Lower lobe of right lung (tissue), 2 donors: ENCODE data around the gene CLEC2D. TPM values are rescaled to one million over a fixed set of nuclear protein-coding genes. Genes with fewer than 3 reads are reported as not detected.
"Not testable (repeated sequence)": the region's sequence is repeated elsewhere in the genome, so short reads cannot be mapped to it uniquely, and the experiment has no call there.

Source experiments
- ATAC-seq, 2 donors: fragments of 200-7000 bp; cut with Tn5 transposase; one replicate each; pipeline ENCODE4 v1.9.1; 2020 to 2022; ENCODE audit warnings: mild to moderate bottlenecking in 2 of 2, moderate library complexity in 2 of 2
- DNase-seq: peaks from one replicate; pipeline ENCODE4 v3.0.0-alpha.2; 2020
- H3K27ac ChIP-seq: fragments of 200-600 bp; one replicate; pipeline ENCODE4 v1.8.0; 2022
- H3K27me3 ChIP-seq: fragments of 200-600 bp; one replicate; pipeline ENCODE4 v1.8.0; 2022; ENCODE audit warnings: low read depth
- H3K36me3 ChIP-seq: fragments of 200-600 bp; one replicate; pipeline ENCODE4 v1.8.0; 2022; ENCODE audit warnings: mild to moderate bottlenecking
- H3K4me1 ChIP-seq: fragments of 200-600 bp; one replicate; pipeline ENCODE4 v1.8.0; 2022
- H3K4me3 ChIP-seq: fragments of 200-600 bp; one replicate; pipeline ENCODE4 v1.8.0; 2022; ENCODE audit warnings: mild to moderate bottlenecking
- H3K9me3 ChIP-seq: fragments of 200-600 bp; one replicate; pipeline ENCODE4 v1.8.0; 2022
- intact Hi-C: fragments of 100-400 bp; cut with DNase I; formaldehyde crosslinking; loops from one replicate; pipeline ENCODE4 v1.11.0; 2022
- total RNA-seq: library from RNA; stranded (reverse); fragmentation: NEBNext Ultra II Directional; extraction: Animal tissue kit (Norgen Biotek cat#: 25700); gene quantifications from one replicate; pipeline ENCODE4 v1.2.1, GENCODE V29; 2021
- TF ChIP-seq, protein P1 (sequence below): fragments of 200-600 bp; IDR thresholded peaks from one replicate; pipeline ENCODE4 v1.8.0; 2022; ENCODE audit warnings: antibody characterized with exemption, mild to moderate bottlenecking
- donor health status: DM: no; HTN: yes; CAD: no; lungs with severe emphysema.

CLEC2D gene
- total RNA-seq, 1 donor from 2014 or later: 13.9 TPM

DNA sequence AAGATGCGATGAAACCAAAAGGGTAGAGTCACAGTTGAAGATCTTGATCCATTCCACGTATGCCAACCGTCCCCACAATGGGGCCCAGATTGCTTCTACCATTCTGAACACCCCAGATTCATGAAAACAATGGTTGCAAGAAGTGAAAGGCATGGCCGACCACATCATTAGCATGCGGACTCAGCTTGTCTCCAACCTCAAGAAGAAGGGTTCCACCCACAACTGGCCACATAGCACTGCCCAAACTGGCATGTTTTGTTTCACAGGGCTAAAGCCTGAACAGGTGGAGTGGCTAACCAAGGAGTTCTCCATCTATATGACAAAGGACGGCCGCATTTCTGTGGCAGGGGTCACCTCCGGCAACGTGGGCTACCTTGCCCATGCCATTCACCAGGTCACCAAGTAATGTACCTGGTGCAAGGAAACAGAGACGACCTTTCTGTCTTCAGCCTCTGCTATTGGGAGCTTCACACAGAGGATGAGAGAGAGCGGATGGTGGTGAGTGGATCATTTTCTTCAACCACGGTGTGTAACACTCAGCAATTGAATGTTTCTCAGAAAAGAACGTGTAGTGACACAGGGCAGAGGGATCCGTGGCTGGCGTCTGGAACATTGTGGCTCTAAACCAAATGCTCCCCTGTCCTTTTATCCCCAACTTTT, 26.8 kb upstream of the CLEC2D start:
- Histone ChIP-seq H3K27me3 (no peaks in the 10 kb centered on the region), H3K4me1 (peaks cover 13% of the 10 kb centered on the region), H3K27ac (no peak overlapping the region), H3K36me3 (no peaks in the 10 kb centered on the region), H3K4me3 (no peak overlapping the region), H3K9me3 (no peaks in the 10 kb centered on the region)
- ATAC-seq: no peak
- DNase-seq: no peak
- TF ChIP-seq, protein P1, sequence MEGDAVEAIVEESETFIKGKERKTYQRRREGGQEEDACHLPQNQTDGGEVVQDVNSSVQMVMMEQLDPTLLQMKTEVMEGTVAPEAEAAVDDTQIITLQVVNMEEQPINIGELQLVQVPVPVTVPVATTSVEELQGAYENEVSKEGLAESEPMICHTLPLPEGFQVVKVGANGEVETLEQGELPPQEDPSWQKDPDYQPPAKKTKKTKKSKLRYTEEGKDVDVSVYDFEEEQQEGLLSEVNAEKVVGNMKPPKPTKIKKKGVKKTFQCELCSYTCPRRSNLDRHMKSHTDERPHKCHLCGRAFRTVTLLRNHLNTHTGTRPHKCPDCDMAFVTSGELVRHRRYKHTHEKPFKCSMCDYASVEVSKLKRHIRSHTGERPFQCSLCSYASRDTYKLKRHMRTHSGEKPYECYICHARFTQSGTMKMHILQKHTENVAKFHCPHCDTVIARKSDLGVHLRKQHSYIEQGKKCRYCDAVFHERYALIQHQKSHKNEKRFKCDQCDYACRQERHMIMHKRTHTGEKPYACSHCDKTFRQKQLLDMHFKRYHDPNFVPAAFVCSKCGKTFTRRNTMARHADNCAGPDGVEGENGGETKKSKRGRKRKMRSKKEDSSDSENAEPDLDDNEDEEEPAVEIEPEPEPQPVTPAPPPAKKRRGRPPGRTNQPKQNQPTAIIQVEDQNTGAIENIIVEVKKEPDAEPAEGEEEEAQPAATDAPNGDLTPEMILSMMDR: no peak
- intact Hi-C loops: no loop called here

- Histone ChIP-seq H3K9me3 (no peaks in the 10 kb centered on the region), H3K27ac (no peak overlapping the region), H3K4me1 (peaks cover 13% of the 10 kb centered on the region), H3K4me3 (no peak overlapping the region), H3K27me3 (no peaks in the 10 kb centered on the region), H3K36me3 (no peaks in the 10 kb centered on the region)
- intact Hi-C loops: no loop called here
- DNase-seq (no peak), ATAC-seq (no peak)
- TF ChIP-seq, protein P1: no peak
These were observed 26.2 kb upstream of the CLEC2D start for GRCh38 chr12:9643266-9643660.

DNA sequence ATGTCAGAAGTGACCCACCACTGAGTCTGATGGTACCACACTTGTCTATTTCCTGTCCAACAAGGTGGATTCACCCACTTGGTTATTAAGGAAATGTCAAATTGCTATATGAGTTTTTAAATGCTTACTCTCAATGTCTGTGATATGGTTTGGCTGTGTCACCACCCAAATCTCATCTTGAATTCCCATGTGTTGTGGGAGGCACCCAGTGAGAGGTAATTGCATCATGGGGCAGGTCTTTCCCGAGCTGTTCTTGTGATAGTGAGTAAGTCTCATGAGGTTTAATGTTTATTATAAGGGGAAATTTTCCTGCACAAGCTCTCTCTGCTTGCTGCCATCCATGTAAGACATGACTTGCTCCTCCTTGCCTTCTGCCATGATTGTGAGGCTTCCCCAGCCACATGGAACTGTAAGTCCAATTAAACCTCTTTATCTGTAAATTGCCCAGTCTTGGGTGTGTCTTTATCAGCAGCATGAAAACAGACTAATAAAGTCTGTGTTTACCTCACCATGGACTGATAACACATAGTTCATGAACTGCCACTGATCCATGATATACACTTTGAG, 24.4 kb upstream of the CLEC2D start:
- ATAC-seq, H3K27me3 ChIP-seq: not testable (repeated sequence)

DNA sequence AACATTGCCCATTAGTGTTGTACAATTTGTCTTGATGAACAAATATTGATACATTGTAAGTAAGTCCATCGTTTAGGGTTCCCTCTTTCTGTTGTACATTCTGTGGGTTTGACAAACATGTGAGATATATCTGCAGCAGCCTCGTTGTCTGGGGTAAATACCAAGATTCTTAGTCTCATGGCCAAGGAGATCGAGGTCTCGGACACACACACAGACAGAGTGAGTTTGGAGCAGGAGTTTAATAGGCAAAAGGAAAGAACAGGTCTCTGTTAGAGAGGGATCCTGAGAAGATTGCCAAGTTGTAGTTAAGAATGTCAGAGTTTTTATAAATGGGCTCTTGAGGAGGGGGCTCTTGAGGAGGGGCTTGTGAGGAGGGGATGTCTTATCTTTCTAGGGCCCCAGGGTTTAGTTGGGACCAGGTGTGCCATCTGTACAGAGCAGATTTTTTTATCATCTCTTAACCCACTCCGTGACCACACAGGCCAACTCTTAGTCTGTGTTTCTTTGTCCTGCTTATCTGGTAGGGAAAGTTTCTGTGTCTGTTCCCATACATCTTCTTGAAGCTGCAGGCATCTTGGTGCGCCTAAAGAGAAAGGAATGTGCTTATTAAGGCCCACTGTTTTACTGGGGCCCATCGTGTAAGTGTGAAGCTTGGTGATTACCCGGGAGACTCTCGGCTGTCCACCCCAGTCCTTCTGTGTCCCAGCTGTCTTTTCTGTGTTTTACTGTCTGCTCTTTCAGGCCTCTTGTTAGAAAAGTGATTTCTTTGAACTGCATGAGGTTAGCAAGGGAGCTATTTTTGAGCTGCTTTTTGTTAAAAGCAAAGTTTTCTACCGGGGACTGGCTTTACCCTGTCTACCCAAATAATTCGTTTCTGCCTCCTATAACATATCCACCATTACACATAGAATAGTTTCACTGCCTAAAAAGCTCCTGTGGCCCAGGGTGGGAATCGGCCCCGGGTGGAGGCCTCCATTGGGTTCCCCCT, 22.4 kb upstream of the CLEC2D start:
- H3K27me3 ChIP-seq: no peaks in the 10 kb centered on the region
- TF ChIP-seq, protein P1: no peak
- no peaks in the 10 kb centered on the region for H3K9me3 ChIP-seq
- intact Hi-C loops: no loop called here
- peak overlapping the region; percentile 69 for H3K4me3 ChIP-seq
- H3K36me3 ChIP-seq: no peaks in the 10 kb centered on the region
- DNase-seq (no peak), ATAC-seq (peak in 1 of 2 donors; percentile 1)
- H3K4me1 ChIP-seq: peaks cover 25% of the 10 kb centered on the region
- H3K27ac ChIP-seq: peak overlapping the region; percentile 93

More for the DNA sequence above, 24.4 kb upstream of the CLEC2D start:
- intact Hi-C loops, H3K27ac ChIP-seq, H3K36me3 ChIP-seq, H3K9me3 ChIP-seq, DNase-seq, H3K4me1 ChIP-seq, H3K4me3 ChIP-seq: not testable (repeated sequence)

DNA sequence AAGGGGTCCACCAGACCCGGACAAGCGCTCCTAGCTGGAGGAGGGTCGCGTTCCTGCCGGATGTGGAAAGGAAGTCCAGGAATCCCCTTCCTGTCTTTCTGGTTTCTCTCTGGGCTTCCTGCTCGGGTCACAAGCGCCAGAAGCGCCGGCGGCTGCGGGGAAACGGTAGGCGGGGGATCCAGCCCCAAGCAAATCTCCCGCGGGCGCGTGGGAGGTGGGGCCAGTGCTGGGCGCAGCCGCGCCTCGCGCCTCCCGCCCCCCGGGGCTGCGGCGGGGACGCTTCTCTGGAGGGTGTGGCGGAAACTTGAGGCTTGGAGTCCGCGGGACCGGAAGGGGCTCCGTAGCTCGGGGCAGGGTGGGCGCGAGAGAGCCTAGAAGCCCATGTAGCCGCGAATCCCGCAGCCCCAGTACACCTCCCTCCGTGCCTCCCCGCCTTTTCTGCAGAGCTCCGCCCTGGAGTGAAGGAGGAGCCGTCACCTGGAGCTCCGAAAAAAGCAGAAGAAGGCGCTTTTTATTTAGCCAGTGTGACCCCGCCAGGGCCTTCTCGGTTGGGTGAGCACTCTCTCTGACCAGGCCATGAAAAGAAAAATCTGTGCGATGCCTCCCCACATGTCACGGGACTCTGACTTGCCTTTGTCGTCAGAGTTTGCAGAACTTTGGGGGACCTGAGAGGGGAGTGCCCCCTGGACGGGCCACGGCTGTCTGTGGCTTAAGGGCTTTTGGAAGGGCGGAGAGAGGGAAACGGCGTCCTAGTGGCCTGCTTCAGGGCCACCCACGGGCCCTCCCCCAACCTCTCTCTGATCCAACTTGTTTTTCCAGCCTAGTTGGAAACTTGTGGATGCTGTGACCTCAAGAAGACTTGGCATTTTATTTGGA, 21.4 kb upstream of the CLEC2D start:
- Histone ChIP-seq H3K4me1 (peaks cover 32% of the 10 kb centered on the region), H3K36me3 (no peaks in the 10 kb centered on the region), H3K27ac (peak overlapping the region; percentile 93), H3K4me3 (peak overlapping the region; percentile 69), H3K9me3 (no peaks in the 10 kb centered on the region), H3K27me3 (no peaks in the 10 kb centered on the region)
- TF ChIP-seq, protein P1: no peak
- ATAC-seq: peak; percentile 96
- peak; percentile 87 for DNase-seq
- intact Hi-C loops: no loop called here
